Uterus (tissue), 4 donors: ENCODE results near the gene NUP133. TPM values are rescaled to one million over a fixed set of nuclear protein-coding genes. Genes with fewer than 3 reads are reported as not detected.

Experiments used
- DNase-seq, 2 donors: peaks; one replicate each; pipeline ENCODE4 v3.0.0-alpha.2; 2019 to 2020
- H3K27ac ChIP-seq, 2 donors: fragments of 200-600 bp; sonication (generic); 1 replicate in 1 of 2; 2 replicates in 1 of 2; pipeline ENCODE4 v1.5.1; 2016 to 2018
- H3K27me3 ChIP-seq, 2 donors: fragments of 200-600 bp; sonication (generic); one replicate each; pipeline ENCODE4 v1.5.1; 2018 to 2019; ENCODE audit warnings: control low read depth in 1 of 2
- H3K36me3 ChIP-seq, 2 donors: fragments of 200-600 bp; sonication (generic); one replicate each; pipeline ENCODE4 v1.5.1; 2019; ENCODE audit warnings: control low read depth in 1 of 2
- H3K4me1 ChIP-seq, 2 donors: fragments of 200-600 bp; sonication (generic); one replicate each; pipeline ENCODE4 v1.5.1; 2018 to 2019; ENCODE audit warnings: control low read depth in 1 of 2
- H3K4me3 ChIP-seq, 2 donors: fragments of 200-600 bp; sonication (generic); 1 replicate in 1 of 2; 2 replicates in 1 of 2; pipeline ENCODE4 v1.5.1; 2018 to 2019; ENCODE audit warnings: mild to moderate bottlenecking in 1 of 2
- H3K9me3 ChIP-seq, 2 donors: fragments of 200-600 bp; sonication (generic); one replicate each; pipeline ENCODE4 v1.5.1; 2019; ENCODE audit warnings: control low read depth in 1 of 2
- POLR2A ChIP-seq, 2 donors: fragments of 450-650 bp; IDR thresholded peaks; one replicate each; pipeline ENCODE4 v1.6.1; 2016; ENCODE audit warnings: antibody characterized with exemption in 2 of 2, mild to moderate bottlenecking in 1 of 2, moderate library complexity in 1 of 2
- intact Hi-C: fragments of 100-400 bp; cut with DNase I; formaldehyde crosslinking; loops from one replicate; pipeline ENCODE4 v1.15.1; 2023; ENCODE audit warnings: low total_unique reads
- total RNA-seq, 4 donors: library from RNA; depleted of rRNA in 3 of 4; stranded (reverse); fragments of >200 nt in 3 of 4; gene quantifications; one replicate each; pipeline versions ENCODE4 v1.1.0 to v1.2.4, GENCODE V29; 2014 to 2023
- TF ChIP-seq, protein P1 (sequence below), 4 experiments: fragments of 200-600 bp in 2 of 4; fragments of 450-650 bp in 2 of 4; sonication (generic) in 2 of 4; IDR thresholded peaks; one replicate each; pipeline ENCODE4 v1.5.1; 2016 to 2019; ENCODE audit warnings: antibody characterized with exemption in 4 of 4, mild to moderate bottlenecking in 2 of 4, moderate library complexity in 1 of 4
- donor health status: DM: yes; HTN: yes; CAD: no.

The NUP133 gene
- total RNA-seq, 4 donors from 2014 or later: 25.6 to 58.6 (median 37.1) TPM

DNA sequence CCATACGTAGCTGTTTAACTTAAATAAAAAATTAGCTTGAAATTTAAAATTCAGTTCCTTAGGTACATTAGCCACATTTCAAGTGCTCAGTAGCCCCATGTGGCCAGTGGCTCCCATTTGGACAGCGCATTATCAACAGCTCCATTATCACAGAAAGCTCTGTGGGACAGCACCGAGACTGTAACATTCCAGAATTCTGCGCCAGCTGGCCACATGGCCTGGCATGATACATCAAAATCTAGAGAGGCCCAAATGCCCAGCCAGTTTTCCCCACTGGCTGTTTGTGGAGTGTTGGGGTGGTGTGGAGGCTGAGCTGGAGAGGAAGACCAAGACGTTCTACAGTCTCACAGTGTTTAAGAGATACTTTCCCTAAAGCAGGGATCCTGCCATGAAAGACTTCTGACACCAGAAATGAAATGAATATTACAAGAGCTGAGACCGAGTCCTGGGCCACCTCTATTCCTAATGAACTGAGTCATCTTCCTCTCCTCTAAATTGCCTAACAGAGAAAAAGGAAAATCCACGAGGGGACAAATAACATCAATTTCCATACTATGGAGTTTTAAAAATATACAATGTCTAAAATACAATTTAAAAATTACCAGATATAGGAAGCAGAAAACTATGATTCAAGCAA, 47.0 kb downstream of the NUP133 start:
- intact Hi-C loops: no loop called here
- Histone ChIP-seq H3K9me3 (no peaks in the 10 kb centered on the region), H3K27me3 (no peaks in the 10 kb centered on the region), H3K4me1 (no peaks in the 10 kb centered on the region), H3K27ac (no peak overlapping the region), H3K36me3 (no peaks in the 10 kb centered on the region), H3K4me3 (no peak overlapping the region)
- TF ChIP-seq POLR2A (IDR thresholded peaks at IDR 0.05): no peak
- TF ChIP-seq, protein P1, sequence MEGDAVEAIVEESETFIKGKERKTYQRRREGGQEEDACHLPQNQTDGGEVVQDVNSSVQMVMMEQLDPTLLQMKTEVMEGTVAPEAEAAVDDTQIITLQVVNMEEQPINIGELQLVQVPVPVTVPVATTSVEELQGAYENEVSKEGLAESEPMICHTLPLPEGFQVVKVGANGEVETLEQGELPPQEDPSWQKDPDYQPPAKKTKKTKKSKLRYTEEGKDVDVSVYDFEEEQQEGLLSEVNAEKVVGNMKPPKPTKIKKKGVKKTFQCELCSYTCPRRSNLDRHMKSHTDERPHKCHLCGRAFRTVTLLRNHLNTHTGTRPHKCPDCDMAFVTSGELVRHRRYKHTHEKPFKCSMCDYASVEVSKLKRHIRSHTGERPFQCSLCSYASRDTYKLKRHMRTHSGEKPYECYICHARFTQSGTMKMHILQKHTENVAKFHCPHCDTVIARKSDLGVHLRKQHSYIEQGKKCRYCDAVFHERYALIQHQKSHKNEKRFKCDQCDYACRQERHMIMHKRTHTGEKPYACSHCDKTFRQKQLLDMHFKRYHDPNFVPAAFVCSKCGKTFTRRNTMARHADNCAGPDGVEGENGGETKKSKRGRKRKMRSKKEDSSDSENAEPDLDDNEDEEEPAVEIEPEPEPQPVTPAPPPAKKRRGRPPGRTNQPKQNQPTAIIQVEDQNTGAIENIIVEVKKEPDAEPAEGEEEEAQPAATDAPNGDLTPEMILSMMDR (IDR thresholded peaks at IDR 0.05): no peak
- DNase-seq: no peak

DNA sequence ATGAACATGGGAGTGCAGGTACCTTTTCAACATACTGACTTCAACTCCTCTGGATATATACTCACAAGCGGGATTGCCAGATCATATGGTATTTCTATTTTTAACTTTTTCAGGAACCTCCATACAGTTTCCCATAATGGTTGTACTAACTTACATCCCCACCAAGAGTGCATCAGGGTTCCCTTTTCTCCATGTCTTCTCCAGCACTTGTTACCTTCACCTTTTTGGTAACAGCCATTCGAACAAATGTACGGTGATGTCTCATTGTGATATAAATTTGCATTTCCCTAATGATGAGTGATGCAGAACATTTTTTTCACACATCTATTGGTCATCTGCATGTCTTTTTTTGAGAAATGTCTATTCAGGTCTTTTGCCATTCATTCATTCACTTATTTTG, 48.3 kb downstream of the NUP133 start:
- Histone ChIP-seq H3K36me3 (no peaks in the 10 kb centered on the region), H3K4me1 (no peaks in the 10 kb centered on the region), H3K9me3 (no peaks in the 10 kb centered on the region), H3K27ac (no peak overlapping the region), H3K27me3 (no peaks in the 10 kb centered on the region), H3K4me3 (no peak overlapping the region)
- no peak for TF ChIP-seq POLR2A (IDR thresholded peaks at IDR 0.05)
- TF ChIP-seq, protein P1 (IDR thresholded peaks at IDR 0.05): no peak
- no peak for DNase-seq
- intact Hi-C loops: no loop called here

DNA sequence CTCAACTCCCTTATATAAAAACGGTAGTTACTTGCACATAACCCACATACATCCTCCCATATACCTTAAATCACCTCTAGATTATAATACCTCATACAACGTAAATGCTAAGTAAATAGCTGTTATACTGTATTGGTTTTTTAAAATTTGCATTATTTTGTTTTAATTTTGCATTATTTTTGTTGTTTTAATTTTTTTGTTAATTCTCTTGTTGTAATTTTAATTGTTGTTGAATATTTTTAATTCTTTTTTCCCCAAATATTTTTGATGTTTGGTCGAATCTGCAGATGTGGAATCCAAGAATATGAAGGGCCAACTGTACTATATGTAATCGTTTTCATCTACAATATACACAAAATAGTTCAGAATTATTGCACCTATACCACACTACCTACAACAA, 50.7 kb downstream of the NUP133 start:
- Histone ChIP-seq H3K4me3 (no peak overlapping the region), H3K9me3 (no peaks in the 10 kb centered on the region), H3K36me3 (no peaks in the 10 kb centered on the region), H3K27ac (no peak overlapping the region), H3K27me3 (no peaks in the 10 kb centered on the region), H3K4me1 (no peaks in the 10 kb centered on the region)
- intact Hi-C loops: no loop called here
- no peak for DNase-seq
- TF ChIP-seq, protein P1 (IDR thresholded peaks at IDR 0.05): no peak
- TF ChIP-seq POLR2A (IDR thresholded peaks at IDR 0.05): no peak

DNA sequence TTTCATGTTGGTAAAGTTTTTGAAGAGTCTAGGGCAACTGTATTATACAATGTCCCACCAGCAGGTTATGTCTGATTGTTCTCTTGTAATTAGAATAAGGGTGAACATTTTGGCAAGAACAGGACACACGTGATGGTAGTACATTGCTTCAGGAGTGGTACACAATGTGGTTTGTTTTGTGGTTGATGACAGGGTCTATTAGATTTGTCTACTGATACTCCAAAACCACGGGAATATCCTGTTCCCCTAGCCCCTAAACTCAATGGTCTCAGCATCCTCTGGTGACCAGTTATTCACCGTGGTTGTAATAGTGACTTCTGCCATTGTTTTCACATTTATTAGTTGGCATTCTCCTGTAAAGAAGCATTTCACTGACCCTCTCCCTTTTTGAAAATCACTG, 52.1 kb downstream of the NUP133 start:
- intact Hi-C loops: no loop called here
- DNase-seq: no peak
- Histone ChIP-seq H3K36me3 (no peaks in the 10 kb centered on the region), H3K27me3 (no peaks in the 10 kb centered on the region), H3K27ac (no peak overlapping the region), H3K4me1 (no peaks in the 10 kb centered on the region), H3K4me3 (no peak overlapping the region), H3K9me3 (no peaks in the 10 kb centered on the region)
- TF ChIP-seq, protein P1 (IDR thresholded peaks at IDR 0.05): no peak
- TF ChIP-seq POLR2A (IDR thresholded peaks at IDR 0.05): no peak

DNA sequence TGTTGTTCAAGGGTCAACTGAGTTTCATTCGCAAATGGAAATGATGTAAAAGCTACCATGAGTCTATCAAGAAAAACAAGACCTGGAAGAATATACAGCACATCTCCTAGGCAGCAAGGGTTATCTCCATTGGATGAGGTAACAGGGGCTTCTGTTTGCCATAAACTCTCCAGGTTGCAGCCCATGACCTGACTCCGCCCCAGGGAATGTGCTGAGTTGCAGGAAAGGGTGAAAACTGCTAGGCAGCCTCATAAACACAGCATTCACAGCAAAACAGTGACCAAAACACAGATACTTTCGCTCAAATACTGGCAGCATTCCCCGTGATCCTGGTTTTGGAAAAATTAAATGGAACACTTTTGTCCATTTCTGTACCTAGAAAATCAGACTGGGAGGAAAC, 54.1 kb downstream of the NUP133 start:
- no peaks in the 10 kb centered on the region for H3K36me3 ChIP-seq
- TF ChIP-seq, protein P1 (IDR thresholded peaks at IDR 0.05): no peak
- TF ChIP-seq POLR2A (IDR thresholded peaks at IDR 0.05): no peak
- intact Hi-C loops: no loop called here
- no peak overlapping the region for H3K27ac ChIP-seq
- no peaks in the 10 kb centered on the region for H3K27me3 ChIP-seq
- H3K4me1 ChIP-seq: no peaks in the 10 kb centered on the region
- H3K4me3 ChIP-seq: no peak overlapping the region
- DNase-seq: no peak
- H3K9me3 ChIP-seq: no peaks in the 10 kb centered on the region
